SK-N-DZ (cell line): ENCODE results near the gene BTBD17.
A peak's percentile ranks its signal among the peaks of the same experiment; 100 is the strongest.

Experiments used
- DNase-seq: peaks from one replicate; pipeline ENCODE4 v3.0.0-alpha.2; 2015; ENCODE audit warnings: low spot score

BTBD17 gene

GRCh38 chr17:74359916-74360315 is 1.8 kb downstream of the BTBD17 start:
- DNase-seq = no peak

- DNase-seq = no peak
Observed at GRCh38 chr17:74358697-74359096, 3.0 kb downstream of the BTBD17 start.

- DNase-seq = no peak
Observed at GRCh38 chr17:74357466-74357809, 4.2 kb downstream of the BTBD17 start.

- no peak for DNase-seq
Observed at GRCh38 chr17:74356646-74357465, 4.8 kb downstream of the BTBD17 start.

GRCh38 chr17:74355065-74355464 is 6.6 kb downstream of the BTBD17 start:
- DNase-seq = no peak

- no peak for DNase-seq
Observed at GRCh38 chr17:74354561-74354960, 7.1 kb downstream of the BTBD17 start.

GRCh38 chr17:74354123-74354522 is 7.5 kb downstream of the BTBD17 start:
- peak; percentile 28 for DNase-seq

GRCh38 chr17:74353446-74354060 is 8.1 kb downstream of the BTBD17 start:
- DNase-seq = no peak

- DNase-seq = no peak
Observed at GRCh38 chr17:74351552-74352210, 10.0 kb downstream of the BTBD17 start.

GRCh38 chr17:74350486-74350885 is 11.2 kb downstream of the BTBD17 start:
- no peak for DNase-seq

GRCh38 chr17:74349120-74349519 is 12.5 kb downstream of the BTBD17 start:
- no peak for DNase-seq

- DNase-seq = no peak
Observed at GRCh38 chr17:74347646-74348045, 14.0 kb downstream of the BTBD17 start.

- DNase-seq = no peak
Observed at GRCh38 chr17:74345433-74346241, 16.0 kb downstream of the BTBD17 start.

- DNase-seq = no peak
Observed at GRCh38 chr17:74344658-74345057, 17.0 kb downstream of the BTBD17 start.

GRCh38 chr17:74343526-74344284 is 18.0 kb downstream of the BTBD17 start:
- DNase-seq = no peak

GRCh38 chr17:74343121-74343520 is 18.5 kb downstream of the BTBD17 start:
- no peak for DNase-seq

- DNase-seq = no peak
Observed at GRCh38 chr17:74342224-74342623, 19.4 kb downstream of the BTBD17 start.

GRCh38 chr17:74340470-74341023 is 21.1 kb downstream of the BTBD17 start:
- no peak for DNase-seq

- no peak for DNase-seq
Observed at GRCh38 chr17:74339537-74340195, 22.0 kb downstream of the BTBD17 start.

GRCh38 chr17:74337834-74338500 is 23.7 kb downstream of the BTBD17 start:
- no peak for DNase-seq
